ENCODE data around the gene FRS2. TPM values are rescaled to one million over a fixed set of nuclear protein-coding genes. Genes with fewer than 3 reads are reported as not detected.

Gene FRS2
- total RNA-seq, 8 experiments from 2014 or later: 20.9 to 49.0 (median 32.6) TPM

DNA sequence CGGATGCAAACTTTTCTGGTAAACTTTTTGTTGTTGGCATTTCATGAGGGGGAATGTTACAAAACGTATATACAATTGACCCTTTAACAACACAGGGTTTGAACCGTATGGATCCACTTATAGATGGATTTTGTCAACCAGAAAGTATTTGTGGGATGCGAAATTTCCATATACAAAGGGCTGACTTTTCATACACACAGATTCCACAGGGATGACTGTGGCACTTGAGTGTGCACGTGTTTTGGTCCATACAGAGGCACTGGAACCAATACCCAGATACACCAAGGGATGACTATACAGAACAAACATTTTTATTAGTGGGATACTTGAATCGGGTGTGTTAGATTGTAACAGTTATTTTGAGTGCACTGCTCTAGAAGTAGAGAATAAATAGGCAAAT is 85.3 kb downstream of the FRS2 start:
- in situ Hi-C loops (cut with MboI; ENCODE audit: low pct_unique_long_range_greater_than_20kb in 2 of 9, low sequenced_read_pairs in 9 of 9, unreplicated experiment in 9 of 9): no loop called here
- peak in 2 of 8 experiments; percentile 53 to 64 for ATAC-seq (replicated peaks in 6 of 8)
- WGBS, 10 experiments: 15 to 100% (median 83%) methylated on average over 1 to 6 of the region's 6 CpGs

DNA sequence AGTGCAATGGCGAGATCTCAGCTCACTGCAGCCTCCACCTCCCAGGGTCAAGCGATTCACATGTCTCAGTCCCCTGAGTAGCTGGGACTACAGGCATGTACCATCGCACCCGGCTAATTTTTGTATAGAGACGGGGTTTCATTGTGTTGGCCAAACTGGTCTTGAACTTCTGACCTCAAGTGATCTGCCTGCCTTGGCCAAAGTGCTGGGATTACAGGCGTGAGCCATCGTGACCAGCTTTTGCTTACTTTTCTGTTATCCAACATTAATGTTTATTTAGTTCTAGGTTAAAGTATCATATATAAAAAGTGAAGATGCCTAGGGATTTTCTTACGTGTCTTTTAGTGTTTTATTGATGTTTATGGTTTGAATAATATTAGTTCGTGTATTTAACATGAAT is 86.2 kb downstream of the FRS2 start:
- no peak overlapping the region for H3K27ac ChIP-seq
- in situ Hi-C loops (cut with MboI; ENCODE audit: low pct_unique_long_range_greater_than_20kb in 2 of 9, low sequenced_read_pairs in 9 of 9, unreplicated experiment in 9 of 9): no loop called here
- WGBS, 10 experiments: 45 to 99% (median 88%) methylated on average over 1 to 9 of the region's 9 CpGs
- H3K4me3 ChIP-seq: no peak overlapping the region
- ATAC-seq (replicated peaks in 6 of 8): no peak
- H3K4me1 ChIP-seq (replicated peaks in 1 of 2): no peaks in the 10 kb centered on the region

More for the DNA sequence above, 85.3 kb downstream of the FRS2 start:
- Histone ChIP-seq H3K4me3 (no peak overlapping the region), H3K27ac (no peak overlapping the region), H3K4me1 (replicated peaks in 1 of 2) (no peaks in the 10 kb centered on the region)

GRCh38 chr12:69563166-69563762 is 93.1 kb downstream of the FRS2 start:
- no peak overlapping the region for H3K27ac ChIP-seq
- no peaks in the 10 kb centered on the region for H3K4me1 ChIP-seq (replicated peaks in 1 of 2)
- no peak overlapping the region for H3K4me3 ChIP-seq
- ATAC-seq (replicated peaks in 6 of 8): peak in 1 of 8 experiments; percentile 33
- 56 to 100% (median 88%) methylated on average over 1 to 2 of the region's 2 CpGs; no CpG with 5 or more reads in 2 of the 10 experiments for WGBS, 10 experiments
- in situ Hi-C loops (cut with MboI; ENCODE audit: low pct_unique_long_range_greater_than_20kb in 2 of 9, low sequenced_read_pairs in 9 of 9, unreplicated experiment in 9 of 9): no loop called here

- in situ Hi-C loops (cut with MboI; ENCODE audit: low pct_unique_long_range_greater_than_20kb in 2 of 9, low sequenced_read_pairs in 9 of 9, unreplicated experiment in 9 of 9): no loop called here
- Histone ChIP-seq H3K27ac (no peak overlapping the region), H3K4me1 (replicated peaks in 1 of 2) (no peaks in the 10 kb centered on the region), H3K4me3 (no peak overlapping the region)
- ATAC-seq (replicated peaks in 6 of 8): peak in 1 of 8 experiments; percentile 28
- 81 to 100% (median 97%) methylated on average over 1 to 3 of the region's 3 CpGs; no CpG with 5 or more reads in 3 of the 10 experiments for WGBS, 10 experiments
These were observed 96.4 kb downstream of the FRS2 start for GRCh38 chr12:69566603-69567002.

DNA sequence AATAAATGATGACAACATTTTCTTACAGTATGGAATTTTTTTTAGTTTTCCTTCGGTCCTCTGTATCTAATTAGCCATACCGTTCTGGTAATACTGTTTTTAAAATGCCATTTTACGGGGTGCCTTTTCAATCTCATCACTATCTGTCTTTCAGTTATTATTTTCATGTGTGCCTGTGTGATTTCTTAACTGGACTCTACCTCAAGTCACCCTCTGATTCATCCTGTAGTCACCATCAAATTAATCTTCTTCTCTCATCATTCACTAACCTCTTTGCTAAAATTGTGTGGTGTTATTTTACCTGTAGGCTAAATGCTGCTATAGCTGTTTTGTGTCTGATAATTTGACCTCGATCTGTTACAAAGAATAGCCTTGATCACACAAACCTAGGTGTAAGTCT is 99.0 kb downstream of the FRS2 start:
- 19 to 100% (median 79%) methylated on average over 2 to 4 of the region's 4 CpGs for WGBS, 10 experiments
- in situ Hi-C loops (cut with MboI; ENCODE audit: low pct_unique_long_range_greater_than_20kb in 2 of 9, low sequenced_read_pairs in 9 of 9, unreplicated experiment in 9 of 9): no loop called here
- Histone ChIP-seq H3K27ac (no peak overlapping the region), H3K4me3 (no peak overlapping the region), H3K4me1 (replicated peaks in 1 of 2) (no peaks in the 10 kb centered on the region)
- no peak for ATAC-seq (replicated peaks in 6 of 8)

GRCh38 chr12:69570000-69570516 is 99.9 kb downstream of the FRS2 start:
- ATAC-seq (replicated peaks in 6 of 8): peak in 1 of 8 experiments; percentile 70
- Histone ChIP-seq H3K4me1 (replicated peaks in 1 of 2) (no peaks in the 10 kb centered on the region), H3K4me3 (no peak overlapping the region), H3K27ac (no peak overlapping the region)
- in situ Hi-C loops (cut with MboI; ENCODE audit: low pct_unique_long_range_greater_than_20kb in 2 of 9, low sequenced_read_pairs in 9 of 9, unreplicated experiment in 9 of 9): loop anchor here in 1 of 9 experiments (10.0 kb wide), 1 partner anchor 155 kb away; no protein-coding TSS in a partner anchor
- 50 to 100% (median 86%) methylated on average over 2 to 10 of the region's 10 CpGs for WGBS, 10 experiments

DNA sequence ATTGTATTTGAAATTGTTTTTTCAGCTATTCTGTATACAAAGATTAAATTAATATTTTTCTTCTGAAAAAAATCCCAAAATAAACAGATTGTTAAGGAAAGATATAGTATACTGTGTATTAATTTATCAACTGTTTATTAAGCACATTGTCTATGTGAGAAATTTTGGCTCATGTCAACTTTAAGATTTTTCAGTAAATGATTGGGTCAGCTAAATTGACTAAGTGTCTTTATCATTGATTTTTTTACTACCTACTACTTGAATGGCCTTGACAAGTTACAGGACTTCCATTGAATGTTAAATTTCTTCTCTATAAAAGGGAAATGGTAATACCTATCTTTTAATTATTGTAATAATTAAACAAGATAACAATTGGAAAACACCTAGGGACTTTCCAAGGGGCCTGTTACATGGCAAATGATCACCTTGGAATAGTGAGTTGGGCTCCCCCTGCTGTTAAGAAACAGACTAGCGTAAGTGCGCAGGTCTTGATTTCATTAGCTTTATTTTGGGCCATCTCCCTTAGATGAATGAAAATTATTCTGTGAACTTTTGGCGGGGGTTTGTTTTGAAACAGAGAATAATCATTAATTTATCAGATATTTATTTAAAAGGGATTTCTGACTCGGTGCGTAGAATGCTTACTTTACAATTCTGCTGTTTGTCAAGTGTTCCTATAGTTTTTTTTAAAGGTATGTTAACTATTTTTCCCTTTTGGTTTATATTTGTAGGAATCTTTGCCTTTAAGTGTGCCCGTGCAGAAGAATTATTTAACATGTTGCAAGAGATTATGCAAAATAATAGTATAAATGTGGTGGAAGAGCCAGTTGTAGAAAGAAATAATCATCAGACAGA is 100.6 kb downstream of the FRS2 start:
- no peaks in the 10 kb centered on the region for H3K4me1 ChIP-seq (replicated peaks in 1 of 2)
- ATAC-seq (replicated peaks in 6 of 8): peak in 5 of 8 experiments; percentile 45 to 86 (median 70)
- no peak overlapping the region for H3K4me3 ChIP-seq
- H3K27ac ChIP-seq: no peak overlapping the region
- 0 to 71% (median 51%) methylated on average over 1 to 6 of the region's 6 CpGs for WGBS, 10 experiments
- in situ Hi-C loops (cut with MboI; ENCODE audit: low pct_unique_long_range_greater_than_20kb in 2 of 9, low sequenced_read_pairs in 9 of 9, unreplicated experiment in 9 of 9): loop anchor here in 1 of 9 experiments (10.0 kb wide), 1 partner anchor 156 kb away; no protein-coding TSS in a partner anchor

DNA sequence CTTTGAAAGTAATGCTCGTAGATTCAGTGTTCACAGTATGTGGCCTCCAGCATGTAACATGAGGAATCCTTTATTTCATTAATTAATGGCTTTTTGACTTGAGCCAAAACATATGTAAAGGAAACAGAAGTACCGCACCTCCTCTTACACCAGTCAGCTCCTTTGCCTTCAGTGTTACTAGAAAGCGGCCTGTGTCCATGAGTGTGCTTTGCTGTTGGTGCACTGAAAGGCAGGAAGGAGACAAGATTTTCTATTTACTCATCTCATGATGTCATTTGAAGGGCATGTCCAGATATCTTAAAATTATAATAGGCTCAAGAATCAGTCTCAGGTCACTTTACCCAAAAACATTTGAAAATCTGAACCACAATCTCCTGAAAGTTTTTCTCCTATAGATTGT is 105.2 kb downstream of the FRS2 start:
- H3K4me1 ChIP-seq (replicated peaks in 1 of 2): no peaks in the 10 kb centered on the region
- no peak for ATAC-seq (replicated peaks in 6 of 8)
- in situ Hi-C loops (cut with MboI; ENCODE audit: low pct_unique_long_range_greater_than_20kb in 2 of 9, low sequenced_read_pairs in 9 of 9, unreplicated experiment in 9 of 9): loop anchor here in 2 of 9 experiments (10.0 to 25.0 kb wide), 2 partner anchors 161 to 188 kb away; no protein-coding TSS in a partner anchor
- 83 to 100% (median 98%) methylated on average over 1 to 3 of the region's 3 CpGs for WGBS, 10 experiments
- H3K4me3 ChIP-seq: no peak overlapping the region
- no peak overlapping the region for H3K27ac ChIP-seq

- no peak for ATAC-seq (replicated peaks in 6 of 8)
- H3K27ac ChIP-seq: no peak overlapping the region
- no peaks in the 10 kb centered on the region for H3K4me1 ChIP-seq (replicated peaks in 1 of 2)
- WGBS, 10 experiments: 33 to 100% (median 87%) methylated on average over 1 to 2 of the region's 2 CpGs; no CpG with 5 or more reads in 1 of the 10 experiments
- in situ Hi-C loops (cut with MboI; ENCODE audit: low pct_unique_long_range_greater_than_20kb in 2 of 9, low sequenced_read_pairs in 9 of 9, unreplicated experiment in 9 of 9): loop anchor here in 2 of 9 experiments (10.0 to 25.0 kb wide), 2 partner anchors 163 to 191 kb away; no protein-coding TSS in a partner anchor
- no peak overlapping the region for H3K4me3 ChIP-seq
These were observed 108.1 kb downstream of the FRS2 start for GRCh38 chr12:69578283-69578682.

DNA sequence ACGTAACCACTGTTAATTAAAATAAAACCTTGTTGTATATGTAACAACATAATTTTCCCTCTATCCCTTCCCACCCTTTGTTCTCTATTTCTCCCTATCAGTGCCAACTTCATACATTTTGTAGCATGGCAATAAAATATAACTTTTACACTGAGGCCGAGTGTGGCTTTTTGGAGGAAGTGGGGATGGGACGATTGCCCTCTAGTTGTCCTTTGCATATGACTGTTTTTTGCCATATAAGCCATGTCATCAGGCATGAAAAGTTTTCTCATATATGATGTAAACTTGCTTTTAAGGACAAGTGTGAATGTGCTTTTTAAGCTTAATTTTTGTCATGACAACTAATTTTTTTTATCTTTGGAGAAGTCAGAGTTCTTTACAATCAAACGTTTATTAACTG is 108.8 kb downstream of the FRS2 start:
- H3K27ac ChIP-seq: no peak overlapping the region
- no peak for ATAC-seq (replicated peaks in 6 of 8)
- H3K4me3 ChIP-seq: no peak overlapping the region
- WGBS, 10 experiments: 30 to 96% (median 86%) methylated on average over 1 to 4 of the region's 4 CpGs; no CpG with 5 or more reads in 1 of the 10 experiments
- in situ Hi-C loops (cut with MboI; ENCODE audit: low pct_unique_long_range_greater_than_20kb in 2 of 9, low sequenced_read_pairs in 9 of 9, unreplicated experiment in 9 of 9): loop anchor here in 2 of 9 experiments (10.0 to 25.0 kb wide), 2 partner anchors 164 to 192 kb away; no protein-coding TSS in a partner anchor
- no peaks in the 10 kb centered on the region for H3K4me1 ChIP-seq (replicated peaks in 1 of 2)

- Histone ChIP-seq H3K4me1 (replicated peaks in 1 of 2) (no peaks in the 10 kb centered on the region), H3K4me3 (no peak overlapping the region), H3K27ac (no peak overlapping the region)
- WGBS, 10 experiments: 82 to 100% (median 100%) methylated on average over 1 of the region's 1 CpG; no CpG with 5 or more reads in 3 of the 10 experiments
- no peak for ATAC-seq (replicated peaks in 6 of 8)
- in situ Hi-C loops (cut with MboI; ENCODE audit: low pct_unique_long_range_greater_than_20kb in 2 of 9, low sequenced_read_pairs in 9 of 9, unreplicated experiment in 9 of 9): loop anchor here in 1 of 9 experiments (25.0 kb wide), 1 partner anchor 193 kb away; no protein-coding TSS in a partner anchor
These were observed 109.9 kb downstream of the FRS2 start for GRCh38 chr12:69580074-69580473.

- no peak overlapping the region for H3K27ac ChIP-seq
- in situ Hi-C loops (cut with MboI; ENCODE audit: low pct_unique_long_range_greater_than_20kb in 2 of 9, low sequenced_read_pairs in 9 of 9, unreplicated experiment in 9 of 9): loop anchor here in 1 of 9 experiments (25.0 kb wide), 1 partner anchor 196 kb away; no protein-coding TSS in a partner anchor
- H3K4me1 ChIP-seq (replicated peaks in 1 of 2): peaks cover 6 to 7% of the 10 kb centered on the region in 2 donors
- H3K4me3 ChIP-seq: no peak overlapping the region
- ATAC-seq (replicated peaks in 6 of 8): no peak
These were observed 113.0 kb downstream of the FRS2 start for GRCh38 chr12:69583203-69583602.
